Colon (tissue), 2 donors: ENCODE results near the gene UNC5A.

ENCODE experiments used
- FAIRE-seq: peaks from 2 replicates; lab custom pipeline; 2012; peaks lifted over from hg19 to GRCh38; lab: Jason Lieb, UNC
- donor health status: control.
- donor health status: control.

UNC5A gene

GRCh38 chr5:176879663-176880361 lies 69.5 kb downstream of the UNC5A start:
- FAIRE-seq, result no peak

- FAIRE-seq, result no peak
Observed at GRCh38 chr5:176880366-176881020, 70.1 kb downstream of the UNC5A start.

GRCh38 chr5:176881021-176881749 lies 70.8 kb downstream of the UNC5A start:
- no peak for FAIRE-seq

GRCh38 chr5:176881816-176882566 lies 71.6 kb downstream of the UNC5A start:
- FAIRE-seq, result no peak

- no peak for FAIRE-seq
Observed at GRCh38 chr5:176882567-176882903, 72.2 kb downstream of the UNC5A start.

GRCh38 chr5:176883700-176884570 lies 73.6 kb downstream of the UNC5A start:
- FAIRE-seq, result no peak

GRCh38 chr5:176884571-176884890 lies 74.2 kb downstream of the UNC5A start:
- no peak for FAIRE-seq

- no peak for FAIRE-seq
Observed at GRCh38 chr5:176886336-176887251, 76.2 kb downstream of the UNC5A start.

- FAIRE-seq, result no peak
Observed at GRCh38 chr5:176887252-176887849, 77.0 kb downstream of the UNC5A start.

- no peak for FAIRE-seq
Observed at GRCh38 chr5:176888016-176888864, 77.9 kb downstream of the UNC5A start.

- no peak for FAIRE-seq
Observed at GRCh38 chr5:176888865-176889165, 78.5 kb downstream of the UNC5A start.

- FAIRE-seq, result no peak
Observed at GRCh38 chr5:176889321-176890280, 79.2 kb downstream of the UNC5A start.

- FAIRE-seq, result no peak
Observed at GRCh38 chr5:176890455-176891330, 80.3 kb downstream of the UNC5A start.

- FAIRE-seq, result no peak
Observed at GRCh38 chr5:176891331-176891958, 81.1 kb downstream of the UNC5A start.

- no peak for FAIRE-seq
Observed at GRCh38 chr5:176892663-176893062, 82.3 kb downstream of the UNC5A start.

GRCh38 chr5:176894298-176894697 lies 83.9 kb downstream of the UNC5A start:
- no peak for FAIRE-seq

GRCh38 chr5:176895831-176896230 lies 85.5 kb downstream of the UNC5A start:
- no peak for FAIRE-seq
